Hepatocyte (in vitro differentiated cells): Measurements from ENCODE around the gene PRSS8.

ENCODE experiments used
- CTCF ChIP-seq: fragments of 200-600 bp; sonication (generic); IDR thresholded peaks from 2 replicates; pipeline ENCODE4 v1.5.1; 2016; ENCODE audit warnings: antibody characterized with exemption, mild to moderate bottlenecking; ENCODE audit not compliant: poor library complexity
- EZH2 ChIP-seq: fragments of 200-600 bp; sonication (generic); IDR thresholded peaks from 2 replicates; pipeline ENCODE4 v1.6.1; 2016; ENCODE audit warnings: antibody characterized with exemption, mild to moderate bottlenecking, borderline replicate concordance

- TF ChIP-seq CTCF (no peak), EZH2 (no peak)
Observed at GRCh38 chr16:31118223-31119155, 17.0 kb downstream of the PRSS8 start.
